GM08714 (cell line): ENCODE data around the gene SYT3.

Source experiments
- H3K4me3 ChIP-seq: fragments of 200-500 bp; sonication (Bioruptor generic); 2 replicates; pipeline ENCODE4 v1.5.1; 2014; ENCODE audit warnings: mild to moderate bottlenecking, low read length, inconsistent platforms
- ZNF274 ChIP-seq: IDR thresholded peaks from 2 replicates; pipeline ENCODE4 v1.6.1; 2012; ENCODE audit warnings: mild to moderate bottlenecking, low read depth, low read length

The SYT3 gene

DNA sequence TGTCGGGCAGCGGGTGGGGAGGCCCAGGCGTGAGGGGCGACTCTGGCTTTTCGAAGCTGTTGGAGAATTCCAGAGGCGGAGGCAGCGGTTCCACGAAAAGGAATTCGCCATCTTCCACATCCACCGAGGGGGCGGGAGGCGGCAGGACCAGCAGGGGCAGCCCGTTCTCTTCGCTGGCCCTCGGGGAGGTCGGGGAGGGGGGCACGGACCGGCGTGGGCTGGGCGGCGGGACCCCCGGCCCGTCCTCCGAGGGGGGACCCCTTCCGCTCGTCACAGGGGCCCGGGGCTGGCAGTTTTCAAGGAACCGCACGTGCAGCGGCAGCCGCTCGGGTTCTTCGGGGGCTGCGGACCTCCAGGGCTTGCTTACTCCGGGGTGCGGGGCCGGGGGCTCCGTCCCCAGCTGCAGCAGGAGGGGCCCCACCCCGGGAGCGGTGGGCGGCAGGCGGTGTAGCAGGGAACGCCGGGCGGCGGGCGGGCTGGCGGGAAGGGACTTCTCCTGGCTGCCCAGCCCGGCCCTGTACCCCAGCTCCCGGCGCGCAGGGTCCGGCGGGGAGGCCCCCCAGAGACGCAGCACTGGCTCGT is 27.6 kb upstream of the SYT3 start:
- TF ChIP-seq ZNF274 = no peak
- H3K4me3 ChIP-seq = no peak overlapping the region

DNA sequence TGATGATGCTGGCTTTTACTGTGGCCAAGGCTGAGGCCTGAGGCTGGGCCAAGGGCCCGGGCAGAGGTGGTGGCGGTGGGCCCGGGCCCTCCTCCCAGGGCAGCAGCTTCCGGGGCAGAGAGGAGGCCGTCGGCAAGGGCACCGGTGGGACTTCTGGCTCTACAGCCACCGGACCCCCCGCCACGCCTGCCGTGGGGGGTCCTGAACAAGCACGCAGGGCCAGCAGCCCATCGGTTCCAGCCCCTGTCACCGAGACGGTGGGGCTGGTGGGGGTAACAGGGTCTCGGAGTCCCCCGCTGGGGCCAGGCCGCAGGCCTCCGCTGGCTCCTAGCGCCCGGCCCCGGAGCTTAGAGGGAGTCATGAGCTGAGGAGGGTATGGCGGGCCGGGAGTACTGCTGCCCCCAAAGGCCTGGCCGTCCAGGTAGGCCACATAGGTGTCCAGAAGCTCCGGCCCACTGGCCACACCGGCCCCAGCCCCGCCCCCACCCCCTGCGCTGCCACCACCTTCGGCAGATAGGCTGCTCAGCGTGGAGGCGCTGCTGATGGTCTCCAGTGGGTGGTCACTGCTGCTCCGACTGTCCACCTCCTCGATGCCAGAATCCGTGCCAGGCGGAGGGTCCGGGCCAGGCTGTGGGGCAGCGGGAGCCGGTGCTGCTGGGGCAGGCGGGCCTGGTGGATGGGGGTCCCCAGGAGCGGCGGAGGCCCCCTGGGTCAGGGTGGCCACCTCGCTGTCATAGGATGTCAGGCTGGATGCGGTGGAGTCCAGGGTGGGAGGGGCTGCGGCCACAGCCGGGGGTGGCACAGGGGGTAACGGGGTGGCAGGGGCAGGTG is 26.9 kb upstream of the SYT3 start:
- TF ChIP-seq ZNF274 = no peak
- H3K4me3 ChIP-seq = no peak overlapping the region

GRCh38 chr19:50664204-50664603 is 24.5 kb upstream of the SYT3 start:
- TF ChIP-seq ZNF274 = no peak
- no peak overlapping the region for H3K4me3 ChIP-seq

DNA sequence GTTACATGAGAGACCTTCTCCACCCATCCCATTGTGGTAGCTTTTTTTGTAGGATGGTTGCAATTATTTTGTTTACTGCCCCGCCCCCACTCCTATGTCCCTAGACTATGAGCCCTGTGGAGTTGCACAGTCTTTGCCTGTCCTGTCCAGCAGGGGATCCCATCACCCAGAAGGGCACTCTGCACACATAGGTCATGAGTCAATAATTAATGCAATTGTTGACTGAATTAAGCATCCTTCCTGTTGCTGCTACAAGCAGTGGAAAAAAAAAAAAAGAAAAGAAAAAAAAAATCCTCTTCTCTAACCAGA is 23.8 kb upstream of the SYT3 start:
- H3K4me3 ChIP-seq = no peak overlapping the region
- TF ChIP-seq ZNF274 = no peak

DNA sequence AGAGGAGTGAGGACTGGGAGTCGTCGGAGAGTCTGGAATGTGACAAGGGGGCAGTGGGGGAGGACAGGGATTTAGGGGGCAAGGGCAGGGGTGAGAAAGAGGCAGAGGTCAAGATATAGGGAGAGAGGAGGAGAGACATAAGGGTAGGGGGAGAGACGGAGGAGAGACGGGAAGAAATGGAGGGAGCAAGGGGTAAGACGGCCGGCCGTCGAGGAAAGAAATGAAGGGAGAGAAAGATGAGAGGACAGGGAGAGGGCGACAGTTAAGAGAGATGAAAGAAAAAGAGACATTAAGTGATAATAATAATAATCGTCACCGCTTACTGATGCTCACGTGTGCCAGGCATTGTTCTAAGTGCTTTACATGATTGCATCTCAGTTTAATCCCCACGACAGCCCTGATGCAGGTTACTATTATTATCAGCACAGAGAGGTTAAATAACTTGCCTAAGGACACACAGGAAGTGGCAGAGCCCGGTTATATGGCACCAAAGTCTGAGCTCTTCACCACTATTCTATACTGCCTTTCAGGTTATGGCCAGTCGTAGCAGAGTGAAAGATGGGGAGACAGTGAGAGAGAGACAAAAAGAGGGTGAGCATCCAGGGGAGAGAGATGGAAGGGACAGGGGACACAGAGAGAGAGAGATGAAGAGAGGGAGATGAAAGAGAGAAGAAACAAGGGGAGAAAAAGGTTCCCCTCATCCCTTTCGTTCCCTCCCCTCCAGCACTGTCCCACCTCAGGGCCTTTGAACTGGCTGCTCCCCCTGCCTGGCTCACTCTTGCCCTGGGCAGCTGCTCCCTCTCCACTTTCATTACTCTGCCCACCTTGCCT is 23.2 kb upstream of the SYT3 start:
- TF ChIP-seq ZNF274 = no peak
- no peak overlapping the region for H3K4me3 ChIP-seq

DNA sequence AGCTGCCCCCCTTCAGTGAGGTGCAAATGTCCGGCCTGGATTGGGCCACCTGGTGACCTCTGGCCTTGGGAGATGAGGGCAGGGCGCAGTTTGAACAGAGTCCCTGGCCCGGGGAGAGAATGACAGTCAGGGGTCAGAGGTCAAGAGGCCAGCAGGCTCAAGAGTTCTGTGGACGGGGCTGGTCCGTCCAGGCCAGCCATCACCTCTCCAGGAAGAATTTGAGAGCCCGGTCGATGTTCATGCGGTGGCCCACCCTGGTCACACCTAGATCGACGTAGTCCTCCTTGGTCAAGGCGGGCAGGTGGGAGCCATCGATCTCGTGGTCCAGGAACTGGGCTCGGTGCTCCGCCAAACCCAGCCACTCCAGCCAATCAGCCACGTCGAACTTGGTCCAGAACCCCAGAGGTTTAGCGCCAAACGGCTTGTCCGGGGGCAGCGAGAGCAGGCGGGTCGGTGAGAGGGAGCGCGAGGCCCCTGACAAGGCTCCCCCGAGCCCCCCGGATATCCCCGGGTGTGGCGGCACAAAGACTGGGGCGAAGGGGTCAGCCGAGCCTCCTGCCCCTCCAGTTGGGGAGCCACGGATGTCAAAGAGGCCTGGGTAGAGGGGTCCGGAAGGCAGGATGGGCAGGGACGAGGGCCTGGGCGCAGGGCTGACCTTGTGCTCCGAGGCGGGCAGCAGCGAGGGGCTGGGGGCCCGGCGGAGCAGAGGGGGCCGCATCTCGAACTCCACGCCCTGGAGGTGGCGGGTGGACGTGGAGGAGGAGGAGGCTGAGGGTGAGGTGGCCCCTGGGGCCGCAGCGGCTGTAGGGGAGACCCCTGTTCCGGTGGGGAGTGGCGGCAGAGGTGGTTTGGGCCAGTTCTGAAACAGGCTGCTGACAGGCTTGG is 22.3 kb upstream of the SYT3 start:
- no peak for TF ChIP-seq ZNF274
- H3K4me3 ChIP-seq = no peak overlapping the region

- H3K4me3 ChIP-seq = no peak overlapping the region
- TF ChIP-seq ZNF274 = no peak
These were observed 21.3 kb upstream of the SYT3 start for GRCh38 chr19:50661023-50661422.

DNA sequence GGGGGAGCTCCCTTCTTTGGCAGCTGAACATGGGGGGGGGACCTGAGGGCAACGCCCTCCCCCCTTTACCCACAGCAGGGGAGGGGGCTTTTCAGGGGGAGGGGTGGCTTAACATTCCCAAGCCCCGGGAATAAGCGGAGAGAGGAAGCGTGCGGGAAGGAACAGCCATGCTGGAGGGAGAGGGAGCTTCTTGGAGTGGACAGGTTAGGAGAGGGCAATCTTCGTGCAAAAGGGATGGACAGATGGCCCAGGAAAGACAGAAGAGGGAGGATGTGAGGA is 20.3 kb upstream of the SYT3 start:
- no peak overlapping the region for H3K4me3 ChIP-seq
- no peak for TF ChIP-seq ZNF274

- TF ChIP-seq ZNF274 = no peak
- H3K4me3 ChIP-seq = no peak overlapping the region; the same call in 1 of the 2 replicates
These were observed 19.8 kb upstream of the SYT3 start for GRCh38 chr19:50659318-50660087.

GRCh38 chr19:50658441-50659317 is 19.0 kb upstream of the SYT3 start:
- TF ChIP-seq ZNF274 = no peak
- H3K4me3 ChIP-seq = peak overlapping the region; percentile 7; the same call in 1 of the 2 replicates

DNA sequence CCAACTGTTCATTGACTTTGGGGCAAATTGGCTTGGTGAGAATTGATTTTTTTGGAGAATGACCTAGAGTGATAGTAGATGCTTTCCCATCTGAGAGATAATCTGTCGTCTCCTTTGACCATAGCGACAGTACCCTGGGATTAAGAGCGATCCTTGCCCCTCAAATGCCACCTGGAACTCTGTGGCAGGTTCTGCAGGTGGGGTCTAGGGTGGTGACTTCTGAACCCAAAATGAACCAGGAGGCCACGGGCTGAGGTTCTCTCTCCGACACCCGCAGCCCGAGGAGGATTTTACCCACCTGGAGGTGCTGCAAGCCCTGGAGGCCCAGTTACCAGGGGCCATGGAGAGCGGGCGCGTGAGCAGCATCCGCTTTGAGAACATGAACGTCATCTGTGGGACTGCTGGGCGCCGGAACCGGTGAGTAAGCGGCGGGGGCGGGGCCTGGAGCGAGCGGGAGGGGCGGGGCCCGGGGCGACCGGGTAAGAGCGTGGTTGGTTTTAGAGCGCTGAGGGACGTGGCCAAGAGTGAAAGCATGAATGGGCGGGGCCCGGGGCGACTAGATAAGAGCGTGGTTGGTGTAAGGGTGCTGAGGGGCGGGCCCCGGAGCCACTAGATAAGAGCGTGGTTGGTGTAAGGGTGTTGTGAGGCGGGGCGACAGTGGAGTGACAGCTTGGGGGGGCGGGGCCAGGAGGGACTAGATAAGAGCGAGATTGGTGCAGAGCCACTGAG is 18.2 kb upstream of the SYT3 start:
- no peak for TF ChIP-seq ZNF274
- no peak overlapping the region for H3K4me3 ChIP-seq

DNA sequence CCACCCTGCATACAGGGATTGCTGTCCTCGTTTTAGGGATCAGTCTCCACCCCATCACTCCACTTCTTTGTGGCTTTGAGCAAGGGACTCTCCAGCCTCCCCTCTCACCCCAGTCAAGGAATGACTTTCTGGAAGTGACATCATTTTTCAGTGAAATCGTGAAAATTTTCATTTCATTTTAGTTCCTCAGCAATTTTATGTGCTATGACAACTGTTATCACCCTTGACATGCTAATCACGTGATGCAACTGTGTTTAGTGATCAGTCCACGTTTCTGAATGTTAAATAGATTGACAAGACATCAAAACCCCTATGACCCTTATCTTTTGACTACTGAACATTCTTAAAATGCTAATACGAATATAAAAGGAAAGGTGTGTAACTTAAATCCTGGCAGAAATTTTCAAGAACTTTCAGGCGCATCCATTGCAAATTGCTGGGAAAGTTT is 17.6 kb upstream of the SYT3 start:
- TF ChIP-seq ZNF274 = no peak

More for the DNA sequence above, 17.6 kb upstream of the SYT3 start:
- H3K4me3 ChIP-seq = no peak overlapping the region
